Fibroblast of villous mesenchyme (primary cell): ENCODE results near the gene ARMH1. TPM values are rescaled to one million over a fixed set of nuclear protein-coding genes. Genes with fewer than 3 reads are reported as not detected.

Experiments
- DNase-seq: peaks from one replicate; pipeline ENCODE4 v3.0.0-alpha.2; 2010; ENCODE audit warnings: low read depth
- H3K4me3 ChIP-seq: 2 replicates; pipeline ENCODE4 v1.5.1; 2011; ENCODE audit warnings: low read depth, mild to moderate bottlenecking, low read length
- CTCF ChIP-seq: IDR thresholded peaks from 2 replicates; pipeline ENCODE4 v1.5.1; 2012; ENCODE audit warnings: low read depth, mild to moderate bottlenecking, low read length; ENCODE audit not compliant: insufficient read depth
- total RNA-seq: library from RNA; depleted of rRNA; stranded (reverse); fragments of >200 nt; gene quantifications from 2 replicates; pipeline ENCODE4 v1.2.3, GENCODE V29; 2012

Gene ARMH1
- total RNA-seq, 1 donor = 0.43 TPM

- no peak overlapping the region for H3K4me3 ChIP-seq
- no peak for TF ChIP-seq CTCF
- DNase-seq = no peak
Measured at GRCh38 chr1:44640200-44640853, 34.2 kb upstream of the ARMH1 start.

- peak; percentile 10 for DNase-seq
- no peak overlapping the region for H3K4me3 ChIP-seq
- TF ChIP-seq CTCF = no peak
Measured at GRCh38 chr1:44641126-44642102, 33.1 kb upstream of the ARMH1 start.

GRCh38 chr1:44642255-44642654, 32.3 kb upstream of the ARMH1 start:
- DNase-seq = no peak
- TF ChIP-seq CTCF = no peak

GRCh38 chr1:44642925-44643324, 31.6 kb upstream of the ARMH1 start:
- DNase-seq = no peak
- no peak for TF ChIP-seq CTCF
- no peak overlapping the region for H3K4me3 ChIP-seq

More at GRCh38 chr1:44642255-44642654, 32.3 kb upstream of the ARMH1 start:
- H3K4me3 ChIP-seq = no peak overlapping the region

GRCh38 chr1:44643721-44644334, 30.7 kb upstream of the ARMH1 start:
- DNase-seq = no peak
- TF ChIP-seq CTCF = no peak
- no peak overlapping the region for H3K4me3 ChIP-seq

GRCh38 chr1:44644806-44645205, 29.7 kb upstream of the ARMH1 start:
- DNase-seq = no peak
- H3K4me3 ChIP-seq = no peak overlapping the region
- no peak for TF ChIP-seq CTCF
